ENCODE measurements around the gene CTU2.

Gene CTU2

GRCh38 chr16:88761143-88761534 lies 54.8 kb downstream of the CTU2 start:
- Histone ChIP-seq H3K4me1 (ENCODE audit: control insufficient read depth, low read depth, low read length) (peaks cover 6% of the 10 kb centered on the region), H3K4me3 (ENCODE audit: low read length) (no peak overlapping the region), H2BK120ac (ENCODE audit: low read depth, low read length) (no peak overlapping the region), H3K23ac (ENCODE audit: low read length) (no peak overlapping the region), H3K79me2 (ENCODE audit: control insufficient read depth, insufficient read depth, low read length) (peaks cover 5% of the 10 kb centered on the region), H4K5ac (ENCODE audit: low read length) (no peak overlapping the region), H3K9ac (ENCODE audit: low read length) (no peak overlapping the region), H3K79me1 (ENCODE audit: low read length) (peaks cover 3% of the 10 kb centered on the region), H2AK5ac (ENCODE audit: low read length) (no peak overlapping the region), H2BK15ac (replicated peaks; ENCODE audit: low read depth) (no peak overlapping the region), H3K18ac (ENCODE audit: low read length) (no peak overlapping the region), H3K4me2 (ENCODE audit: low read length) (no peak overlapping the region), H3K36me3 (ENCODE audit: control insufficient read depth, insufficient read depth, low read length) (no peaks in the 10 kb centered on the region), H3K4ac (ENCODE audit: low read depth, low read length) (no peak overlapping the region), H3K27ac (ENCODE audit: low read depth, low read length) (no peak overlapping the region), H3K56ac (ENCODE audit: low read length) (no peak overlapping the region), H3K27me3 (ENCODE audit: insufficient read depth, low read length, poor library complexity) (no peaks in the 10 kb centered on the region), H4K8ac (ENCODE audit: low read depth, low read length) (no peak overlapping the region), H2BK5ac (ENCODE audit: low read length) (no peak overlapping the region)
- no peak for DNase-seq
- no CpG with 5 or more reads among the region's 11 CpGs for WGBS (ENCODE audit: extremely low coverage, insufficient coverage, low lambda C conversion rate)

- H3K4ac ChIP-seq (ENCODE audit: low read depth, low read length): no peak overlapping the region
- H3K79me1 ChIP-seq (ENCODE audit: low read length): peaks cover 3% of the 10 kb centered on the region
- WGBS (ENCODE audit: extremely low coverage, insufficient coverage, low lambda C conversion rate): no CpG with 5 or more reads among the region's 10 CpGs
- H3K36me3 ChIP-seq (ENCODE audit: control insufficient read depth, insufficient read depth, low read length): no peaks in the 10 kb centered on the region
- no peak overlapping the region for H3K9ac ChIP-seq (ENCODE audit: low read length)
- H2BK5ac ChIP-seq (ENCODE audit: low read length): no peak overlapping the region
- no peak overlapping the region for H2BK120ac ChIP-seq (ENCODE audit: low read depth, low read length)
- no peaks in the 10 kb centered on the region for H3K27me3 ChIP-seq (ENCODE audit: insufficient read depth, low read length, poor library complexity)
- no peak overlapping the region for H3K4me2 ChIP-seq (ENCODE audit: low read length)
- no peak overlapping the region for H3K27ac ChIP-seq (ENCODE audit: low read depth, low read length)
- peaks cover 5% of the 10 kb centered on the region for H3K79me2 ChIP-seq (ENCODE audit: control insufficient read depth, insufficient read depth, low read length)
- no peak overlapping the region for H3K18ac ChIP-seq (ENCODE audit: low read length)
- no peak for DNase-seq
- H2AK5ac ChIP-seq (ENCODE audit: low read length): no peak overlapping the region
- no peak overlapping the region for H4K5ac ChIP-seq (ENCODE audit: low read length)
- no peak overlapping the region for H3K4me3 ChIP-seq (ENCODE audit: low read length)
- H2BK15ac ChIP-seq (replicated peaks; ENCODE audit: low read depth): no peak overlapping the region
- H3K23ac ChIP-seq (ENCODE audit: low read length): no peak overlapping the region
- no peak overlapping the region for H3K56ac ChIP-seq (ENCODE audit: low read length)
- peaks cover 6% of the 10 kb centered on the region for H3K4me1 ChIP-seq (ENCODE audit: control insufficient read depth, low read depth, low read length)
- no peak overlapping the region for H4K8ac ChIP-seq (ENCODE audit: low read depth, low read length)
These were observed 55.5 kb downstream of the CTU2 start for GRCh38 chr16:88761830-88762229.

GRCh38 chr16:88762258-88762870 lies 56.1 kb downstream of the CTU2 start:
- Histone ChIP-seq H3K56ac (ENCODE audit: low read length) (peak overlapping the region; percentile 28), H2AK5ac (ENCODE audit: low read length) (no peak overlapping the region), H2BK120ac (ENCODE audit: low read depth, low read length) (no peak overlapping the region), H2BK15ac (replicated peaks; ENCODE audit: low read depth) (no peak overlapping the region), H3K4me3 (ENCODE audit: low read length) (no peak overlapping the region), H3K9ac (ENCODE audit: low read length) (no peak overlapping the region), H3K27me3 (ENCODE audit: insufficient read depth, low read length, poor library complexity) (no peaks in the 10 kb centered on the region), H3K27ac (ENCODE audit: low read depth, low read length) (no peak overlapping the region), H2BK5ac (ENCODE audit: low read length) (no peak overlapping the region), H3K79me1 (ENCODE audit: low read length) (peaks cover 3% of the 10 kb centered on the region), H3K18ac (ENCODE audit: low read length) (no peak overlapping the region), H4K5ac (ENCODE audit: low read length) (no peak overlapping the region), H3K79me2 (ENCODE audit: control insufficient read depth, insufficient read depth, low read length) (peaks cover 5% of the 10 kb centered on the region), H3K36me3 (ENCODE audit: control insufficient read depth, insufficient read depth, low read length) (no peaks in the 10 kb centered on the region), H3K4me2 (ENCODE audit: low read length) (no peak overlapping the region), H4K8ac (ENCODE audit: low read depth, low read length) (no peak overlapping the region), H3K4me1 (ENCODE audit: control insufficient read depth, low read depth, low read length) (peaks cover 6% of the 10 kb centered on the region), H3K23ac (ENCODE audit: low read length) (no peak overlapping the region), H3K4ac (ENCODE audit: low read depth, low read length) (no peak overlapping the region)
- no peak for DNase-seq
- no CpG with 5 or more reads among the region's 16 CpGs for WGBS (ENCODE audit: extremely low coverage, insufficient coverage, low lambda C conversion rate)

- no peak overlapping the region for H2AK5ac ChIP-seq (ENCODE audit: low read length)
- peaks cover 5% of the 10 kb centered on the region for H3K79me2 ChIP-seq (ENCODE audit: control insufficient read depth, insufficient read depth, low read length)
- no peak overlapping the region for H3K9ac ChIP-seq (ENCODE audit: low read length)
- H3K4me1 ChIP-seq (ENCODE audit: control insufficient read depth, low read depth, low read length): peaks cover 6% of the 10 kb centered on the region
- no peaks in the 10 kb centered on the region for H3K27me3 ChIP-seq (ENCODE audit: insufficient read depth, low read length, poor library complexity)
- H3K56ac ChIP-seq (ENCODE audit: low read length): no peak overlapping the region
- DNase-seq: no peak
- H2BK5ac ChIP-seq (ENCODE audit: low read length): no peak overlapping the region
- WGBS (ENCODE audit: extremely low coverage, insufficient coverage, low lambda C conversion rate): no CpG with 5 or more reads among the region's 10 CpGs
- no peak overlapping the region for H3K18ac ChIP-seq (ENCODE audit: low read length)
- H3K36me3 ChIP-seq (ENCODE audit: control insufficient read depth, insufficient read depth, low read length): no peaks in the 10 kb centered on the region
- no peak overlapping the region for H4K8ac ChIP-seq (ENCODE audit: low read depth, low read length)
- no peak overlapping the region for H3K4ac ChIP-seq (ENCODE audit: low read depth, low read length)
- H2BK120ac ChIP-seq (ENCODE audit: low read depth, low read length): no peak overlapping the region
- peaks cover 3% of the 10 kb centered on the region for H3K79me1 ChIP-seq (ENCODE audit: low read length)
- H3K4me2 ChIP-seq (ENCODE audit: low read length): no peak overlapping the region
- H3K4me3 ChIP-seq (ENCODE audit: low read length): no peak overlapping the region
- H2BK15ac ChIP-seq (replicated peaks; ENCODE audit: low read depth): no peak overlapping the region
- no peak overlapping the region for H4K5ac ChIP-seq (ENCODE audit: low read length)
- no peak overlapping the region for H3K27ac ChIP-seq (ENCODE audit: low read depth, low read length)
- no peak overlapping the region for H3K23ac ChIP-seq (ENCODE audit: low read length)
These were observed 56.6 kb downstream of the CTU2 start for GRCh38 chr16:88762941-88763340.

GRCh38 chr16:88763502-88764053 lies 57.3 kb downstream of the CTU2 start:
- Histone ChIP-seq H3K4me1 (ENCODE audit: control insufficient read depth, low read depth, low read length) (peaks cover 6% of the 10 kb centered on the region), H3K27me3 (ENCODE audit: insufficient read depth, low read length, poor library complexity) (no peaks in the 10 kb centered on the region), H3K36me3 (ENCODE audit: control insufficient read depth, insufficient read depth, low read length) (no peaks in the 10 kb centered on the region), H3K23ac (ENCODE audit: low read length) (no peak overlapping the region), H2AK5ac (ENCODE audit: low read length) (no peak overlapping the region), H3K4me3 (ENCODE audit: low read length) (no peak overlapping the region), H2BK120ac (ENCODE audit: low read depth, low read length) (no peak overlapping the region), H3K9ac (ENCODE audit: low read length) (peak overlapping the region; percentile 49), H3K56ac (ENCODE audit: low read length) (peak overlapping the region; percentile 30), H2BK15ac (replicated peaks; ENCODE audit: low read depth) (no peak overlapping the region), H3K27ac (ENCODE audit: low read depth, low read length) (no peak overlapping the region), H3K4ac (ENCODE audit: low read depth, low read length) (no peak overlapping the region), H4K8ac (ENCODE audit: low read depth, low read length) (no peak overlapping the region), H3K4me2 (ENCODE audit: low read length) (no peak overlapping the region), H3K79me2 (ENCODE audit: control insufficient read depth, insufficient read depth, low read length) (peaks cover 2% of the 10 kb centered on the region), H3K18ac (ENCODE audit: low read length) (no peak overlapping the region), H2BK5ac (ENCODE audit: low read length) (no peak overlapping the region), H4K5ac (ENCODE audit: low read length) (no peak overlapping the region), H3K79me1 (ENCODE audit: low read length) (peaks cover 3% of the 10 kb centered on the region)
- no CpG with 5 or more reads among the region's 14 CpGs for WGBS (ENCODE audit: extremely low coverage, insufficient coverage, low lambda C conversion rate)
- DNase-seq: peak; percentile 96

GRCh38 chr16:88764080-88764479 lies 57.8 kb downstream of the CTU2 start:
- Histone ChIP-seq H3K79me1 (ENCODE audit: low read length) (no peaks in the 10 kb centered on the region), H3K4me2 (ENCODE audit: low read length) (no peak overlapping the region), H2BK15ac (replicated peaks; ENCODE audit: low read depth) (no peak overlapping the region), H4K8ac (ENCODE audit: low read depth, low read length) (no peak overlapping the region), H3K36me3 (ENCODE audit: control insufficient read depth, insufficient read depth, low read length) (no peaks in the 10 kb centered on the region), H3K4ac (ENCODE audit: low read depth, low read length) (no peak overlapping the region), H3K27ac (ENCODE audit: low read depth, low read length) (no peak overlapping the region), H3K79me2 (ENCODE audit: control insufficient read depth, insufficient read depth, low read length) (peaks cover 2% of the 10 kb centered on the region), H2BK5ac (ENCODE audit: low read length) (no peak overlapping the region), H3K56ac (ENCODE audit: low read length) (no peak overlapping the region), H3K4me1 (ENCODE audit: control insufficient read depth, low read depth, low read length) (peaks cover 6% of the 10 kb centered on the region), H3K27me3 (ENCODE audit: insufficient read depth, low read length, poor library complexity) (no peaks in the 10 kb centered on the region), H3K18ac (ENCODE audit: low read length) (no peak overlapping the region), H3K9ac (ENCODE audit: low read length) (no peak overlapping the region), H3K4me3 (ENCODE audit: low read length) (no peak overlapping the region), H3K23ac (ENCODE audit: low read length) (no peak overlapping the region), H4K5ac (ENCODE audit: low read length) (no peak overlapping the region), H2BK120ac (ENCODE audit: low read depth, low read length) (no peak overlapping the region), H2AK5ac (ENCODE audit: low read length) (no peak overlapping the region)
- WGBS (ENCODE audit: extremely low coverage, insufficient coverage, low lambda C conversion rate): no CpG with 5 or more reads among the region's 19 CpGs
- no peak for DNase-seq

Data from mesendoderm (in vitro differentiated cells).